Bronchial epithelial cell (primary cell): ENCODE data around the gene DOK7. TPM values are rescaled to one million over a fixed set of nuclear protein-coding genes. Genes with fewer than 3 reads are reported as not detected.

Experiments used
- DNase-seq: peaks from one replicate; pipeline ENCODE4 v3.0.0-alpha.2; 2010; ENCODE audit warnings: low read depth
- FAIRE-seq: peaks from 2 replicates; lab custom pipeline; 2011; peaks lifted over from hg19 to GRCh38; lab: Jason Lieb, UNC
- H3K27me3 ChIP-seq: 2 replicates; pipeline ENCODE4 v1.5.1; 2011; ENCODE audit warnings: low read length; ENCODE audit not compliant: control insufficient read depth, insufficient read depth
- H3K36me3 ChIP-seq: 2 replicates; pipeline ENCODE4 v1.5.1; 2011; ENCODE audit warnings: low read length; ENCODE audit not compliant: control insufficient read depth, insufficient read depth
- H3K4me3 ChIP-seq: 2 replicates; pipeline ENCODE4 v1.5.1; 2011; ENCODE audit warnings: mild to moderate bottlenecking, low read depth, low read length, control low read depth
- total RNA-seq: library from RNA; depleted of rRNA; stranded (reverse); fragments of >200 nt; gene quantifications from 2 replicates; pipeline ENCODE4 v1.2.1, GENCODE V29; 2014
- TF ChIP-seq, protein P1 (sequence below): IDR thresholded peaks from 2 replicates; pipeline ENCODE4 v1.5.1; 2011; ENCODE audit warnings: mild to moderate bottlenecking, moderate library complexity, low read length, control low read depth, inconsistent platforms; ENCODE audit not compliant: insufficient read depth, severe bottlenecking

DOK7 gene
- total RNA-seq, 1 donor from 2014 or later, result 4.2 TPM

DNA sequence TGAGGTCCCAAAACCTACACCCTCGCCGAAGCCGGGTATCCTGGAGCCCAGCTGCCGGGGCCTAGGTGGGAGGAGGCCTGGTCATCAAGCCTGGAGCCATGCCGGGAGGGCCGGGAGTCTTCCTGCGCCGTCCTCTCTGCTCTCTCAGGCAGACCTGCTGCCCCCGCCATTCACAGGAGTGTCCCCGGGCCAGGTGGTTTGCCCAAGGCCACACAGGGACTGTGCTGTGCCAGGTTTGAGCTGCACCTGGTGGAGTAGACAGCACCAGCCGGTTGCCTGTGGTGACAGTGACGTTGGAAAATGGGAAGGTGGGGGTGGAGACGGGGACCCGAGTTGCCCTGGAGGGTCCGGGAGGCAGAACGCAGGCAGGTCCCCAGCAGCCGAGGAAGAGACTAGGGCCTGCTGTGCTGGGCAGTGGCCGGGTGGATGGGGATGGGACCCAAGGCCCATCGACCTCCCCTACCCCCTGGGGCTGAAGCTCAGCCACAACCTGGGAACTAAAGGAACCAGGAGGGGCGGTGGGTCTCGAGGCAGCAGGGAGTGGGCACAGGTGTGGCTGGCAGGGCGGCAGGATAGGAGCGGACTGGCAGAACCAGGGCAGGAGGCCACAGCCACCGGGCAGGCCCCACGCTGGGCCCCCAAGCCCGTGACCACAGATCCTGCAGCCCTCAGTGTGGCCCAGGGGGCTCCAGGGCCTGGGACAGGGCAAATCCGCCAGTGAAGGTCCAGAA is 9.5 kb downstream of the DOK7 start:
- peaks cover 38% of the 10 kb centered on the region for H3K27me3 ChIP-seq
- no peaks in the 10 kb centered on the region for H3K36me3 ChIP-seq
- H3K4me3 ChIP-seq, result no peak overlapping the region
- TF ChIP-seq, protein P1, sequence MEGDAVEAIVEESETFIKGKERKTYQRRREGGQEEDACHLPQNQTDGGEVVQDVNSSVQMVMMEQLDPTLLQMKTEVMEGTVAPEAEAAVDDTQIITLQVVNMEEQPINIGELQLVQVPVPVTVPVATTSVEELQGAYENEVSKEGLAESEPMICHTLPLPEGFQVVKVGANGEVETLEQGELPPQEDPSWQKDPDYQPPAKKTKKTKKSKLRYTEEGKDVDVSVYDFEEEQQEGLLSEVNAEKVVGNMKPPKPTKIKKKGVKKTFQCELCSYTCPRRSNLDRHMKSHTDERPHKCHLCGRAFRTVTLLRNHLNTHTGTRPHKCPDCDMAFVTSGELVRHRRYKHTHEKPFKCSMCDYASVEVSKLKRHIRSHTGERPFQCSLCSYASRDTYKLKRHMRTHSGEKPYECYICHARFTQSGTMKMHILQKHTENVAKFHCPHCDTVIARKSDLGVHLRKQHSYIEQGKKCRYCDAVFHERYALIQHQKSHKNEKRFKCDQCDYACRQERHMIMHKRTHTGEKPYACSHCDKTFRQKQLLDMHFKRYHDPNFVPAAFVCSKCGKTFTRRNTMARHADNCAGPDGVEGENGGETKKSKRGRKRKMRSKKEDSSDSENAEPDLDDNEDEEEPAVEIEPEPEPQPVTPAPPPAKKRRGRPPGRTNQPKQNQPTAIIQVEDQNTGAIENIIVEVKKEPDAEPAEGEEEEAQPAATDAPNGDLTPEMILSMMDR, result no peak
- FAIRE-seq, result no peak
- no peak for DNase-seq

DNA sequence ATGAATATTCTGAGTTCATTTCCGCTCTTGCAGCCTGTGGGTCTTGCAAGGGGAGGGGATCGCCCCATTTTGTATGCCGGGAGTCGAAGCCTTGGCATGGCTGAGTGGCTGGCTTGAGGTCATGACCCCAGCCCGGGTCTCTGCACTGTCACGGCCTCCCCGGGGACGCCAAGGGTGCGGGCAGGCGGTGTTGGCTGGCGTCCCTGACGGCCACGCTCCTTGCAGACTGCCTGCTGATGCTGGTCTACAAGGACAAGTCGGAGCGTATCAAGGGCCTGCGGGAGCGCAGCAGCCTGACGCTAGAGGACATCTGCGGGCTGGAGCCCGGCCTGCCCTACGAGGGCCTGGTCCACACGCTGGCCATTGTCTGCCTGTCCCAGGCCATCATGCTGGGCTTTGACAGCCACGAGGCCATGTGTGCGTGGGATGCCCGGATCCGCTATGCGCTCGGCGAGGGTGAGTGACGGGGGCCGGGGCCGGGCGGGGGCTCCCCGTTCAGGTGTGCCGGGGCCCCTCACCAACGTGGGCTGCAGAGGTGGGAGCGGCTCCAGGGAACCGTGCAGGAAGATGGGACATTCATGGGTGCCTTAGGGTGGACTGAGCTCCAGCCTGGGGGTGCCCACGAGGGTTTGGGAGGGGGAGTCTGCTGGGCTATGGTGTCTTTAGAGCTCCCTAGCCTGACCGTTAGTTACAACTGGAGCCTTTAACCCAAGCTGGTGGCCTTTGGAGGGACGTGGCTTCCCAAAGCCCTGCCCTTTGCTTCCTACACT is 10.3 kb downstream of the DOK7 start:
- peaks cover 41% of the 10 kb centered on the region for H3K27me3 ChIP-seq
- FAIRE-seq, result no peak
- no peak overlapping the region for H3K4me3 ChIP-seq
- DNase-seq, result no peak
- TF ChIP-seq, protein P1, result no peak
- H3K36me3 ChIP-seq, result no peaks in the 10 kb centered on the region

DNA sequence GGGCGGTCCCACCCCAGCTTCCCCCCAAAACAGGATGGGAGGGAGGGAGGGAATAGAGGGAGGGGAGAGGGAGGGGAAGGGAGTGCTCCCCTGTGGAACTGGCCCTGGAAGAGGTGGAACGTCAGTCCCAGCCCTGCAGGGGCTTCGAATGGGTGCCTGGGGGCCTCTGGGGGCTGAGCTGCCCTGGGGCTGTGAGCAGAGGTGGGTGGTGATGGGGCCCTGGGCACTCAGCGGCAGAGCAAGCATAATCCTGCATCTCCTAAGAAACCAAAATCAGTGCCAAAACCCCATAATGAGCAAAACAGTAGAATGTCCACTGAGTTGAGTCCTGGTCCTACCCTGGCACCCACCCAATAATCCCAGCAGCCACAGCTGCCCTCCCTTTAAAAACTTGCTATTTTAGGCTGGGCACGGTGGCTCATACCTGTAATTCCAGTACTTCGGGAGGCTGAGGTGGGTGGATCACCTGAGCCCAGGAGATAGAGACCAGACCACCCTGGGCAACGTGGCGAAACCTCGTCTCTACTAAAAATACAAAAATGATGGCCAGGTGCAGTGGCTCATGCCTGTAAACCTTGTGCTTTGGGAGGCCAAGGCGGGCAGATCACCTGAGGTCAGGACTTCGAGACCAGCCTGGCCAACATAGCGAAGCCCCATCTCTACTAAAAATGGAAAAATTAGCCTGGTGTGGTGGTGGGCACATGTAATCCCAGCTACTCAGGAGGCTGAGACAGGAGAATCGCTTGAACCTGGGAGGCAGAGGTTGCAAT is 11.1 kb downstream of the DOK7 start:
- no peak for FAIRE-seq
- H3K27me3 ChIP-seq, result peaks cover 42% of the 10 kb centered on the region

DNA sequence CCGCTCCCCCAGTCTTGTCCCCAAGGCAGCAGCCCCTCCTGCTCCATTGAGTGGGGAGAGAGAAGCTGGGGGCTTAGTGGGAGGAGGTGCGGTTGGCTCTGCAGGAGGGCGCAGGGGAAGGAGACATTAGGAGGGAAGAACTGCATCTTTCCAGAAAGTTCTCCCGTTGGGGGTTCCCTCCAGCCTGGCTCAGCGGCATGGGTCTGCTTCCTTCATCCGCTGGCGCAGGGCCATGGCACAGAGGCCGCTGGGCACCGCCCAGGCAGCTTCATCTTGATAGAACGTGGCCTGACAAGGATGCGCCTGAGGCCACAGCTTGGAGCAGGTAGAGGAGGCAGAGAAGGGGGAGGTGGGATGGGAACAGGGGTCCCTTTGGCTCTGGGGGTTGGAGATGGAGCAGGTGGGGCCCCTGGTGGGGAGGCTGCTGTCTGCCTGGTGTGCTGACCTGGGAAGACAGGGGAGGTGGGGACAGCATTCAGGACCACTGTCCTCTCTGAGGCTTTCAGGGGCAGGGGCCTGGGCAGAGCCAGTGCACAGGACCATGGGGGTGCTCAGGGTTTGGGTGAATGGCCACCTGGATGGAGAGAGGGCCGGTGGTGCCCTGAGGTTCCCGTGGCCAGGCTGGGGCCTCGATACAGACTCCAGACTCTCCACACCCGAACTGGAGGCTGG is 12.1 kb downstream of the DOK7 start:
- DNase-seq (no peak), FAIRE-seq (no peak)
- Histone ChIP-seq H3K27me3 (peaks cover 38% of the 10 kb centered on the region), H3K36me3 (no peaks in the 10 kb centered on the region), H3K4me3 (no peak overlapping the region)
- TF ChIP-seq, protein P1, result no peak

More for the DNA sequence above, 11.1 kb downstream of the DOK7 start:
- H3K4me3 ChIP-seq, result no peak overlapping the region
- TF ChIP-seq, protein P1, result no peak
- DNase-seq, result no peak
- H3K36me3 ChIP-seq, result no peaks in the 10 kb centered on the region

DNA sequence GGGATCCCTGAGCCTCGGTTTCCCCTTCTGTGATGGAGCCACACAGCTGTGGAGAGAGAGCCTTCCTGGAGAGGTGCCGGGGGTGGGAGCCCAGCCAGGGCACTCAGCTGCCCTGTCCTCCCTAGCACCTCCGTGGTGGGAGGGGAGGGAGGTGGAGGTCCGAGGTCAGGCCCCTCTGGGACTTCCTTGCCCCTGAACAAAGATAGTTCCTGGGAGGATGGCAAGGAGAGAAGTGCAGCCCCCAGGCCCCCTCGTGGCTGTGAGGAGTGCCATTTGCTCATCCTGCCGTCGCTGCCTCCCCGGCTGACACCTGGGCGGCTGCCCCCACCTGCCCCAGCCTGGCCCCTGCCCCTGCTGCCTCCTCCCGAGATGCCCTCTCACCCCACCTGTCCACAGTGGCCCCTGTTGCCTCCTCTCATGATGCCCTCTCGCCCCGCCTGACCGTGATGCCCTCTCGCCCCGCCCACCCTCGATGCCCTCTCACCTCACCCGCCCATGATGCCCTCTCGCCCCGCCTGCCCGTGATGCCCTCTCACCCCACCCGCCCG is 12.7 kb downstream of the DOK7 start:
- TF ChIP-seq, protein P1, result no peak
- Histone ChIP-seq H3K27me3 (peaks cover 37% of the 10 kb centered on the region), H3K36me3 (no peaks in the 10 kb centered on the region), H3K4me3 (no peak overlapping the region)
- FAIRE-seq, result no peak
- no peak for DNase-seq
